Fibroblast of skin of left quadriceps (primary cell): ENCODE data around the gene SELENOT.

ENCODE experiments used
- DNase-seq, 2 experiments: peaks; one replicate each; pipeline ENCODE4 v3.0.0-alpha.2; 2013; ENCODE audit warnings: low read depth in 2 of 2

SELENOT gene

DNA sequence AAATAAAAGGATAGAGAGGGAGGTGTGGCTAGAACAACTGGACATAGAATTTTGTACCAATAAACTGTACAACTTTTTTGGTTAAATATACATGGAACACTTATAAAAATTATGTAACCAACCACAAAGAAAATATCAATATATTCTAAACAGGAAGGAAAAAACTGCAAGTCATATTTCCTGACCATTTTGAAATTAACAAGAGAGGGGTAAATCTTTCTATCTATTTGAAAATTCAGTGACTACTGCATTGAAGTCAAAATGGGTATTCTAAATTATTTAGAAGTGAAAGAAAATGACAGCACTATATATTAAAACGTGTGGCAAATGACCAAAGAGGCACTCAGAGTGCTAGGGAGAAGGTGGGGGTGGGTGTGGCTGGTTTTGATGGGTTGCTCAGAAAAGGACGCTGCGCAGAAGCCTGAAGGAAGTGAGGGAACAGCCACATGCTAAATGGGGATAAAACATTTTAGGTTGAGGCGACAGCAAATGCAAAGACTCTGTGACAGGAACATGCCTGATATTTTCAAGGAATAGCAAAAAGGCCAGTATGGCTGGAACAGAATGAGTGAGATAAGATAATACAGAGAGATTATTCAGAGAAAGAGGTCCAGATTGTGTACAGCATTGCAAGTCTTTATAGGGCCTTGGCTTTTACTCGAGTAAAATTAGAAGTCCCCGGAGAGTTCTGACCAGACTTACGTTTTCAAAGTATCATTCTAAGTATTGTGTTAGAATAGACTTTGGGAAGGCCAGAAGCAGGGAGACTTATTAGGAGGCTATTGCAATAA lies 59.5 kb downstream of the SELENOT start:
- DNase-seq = no peak

DNA sequence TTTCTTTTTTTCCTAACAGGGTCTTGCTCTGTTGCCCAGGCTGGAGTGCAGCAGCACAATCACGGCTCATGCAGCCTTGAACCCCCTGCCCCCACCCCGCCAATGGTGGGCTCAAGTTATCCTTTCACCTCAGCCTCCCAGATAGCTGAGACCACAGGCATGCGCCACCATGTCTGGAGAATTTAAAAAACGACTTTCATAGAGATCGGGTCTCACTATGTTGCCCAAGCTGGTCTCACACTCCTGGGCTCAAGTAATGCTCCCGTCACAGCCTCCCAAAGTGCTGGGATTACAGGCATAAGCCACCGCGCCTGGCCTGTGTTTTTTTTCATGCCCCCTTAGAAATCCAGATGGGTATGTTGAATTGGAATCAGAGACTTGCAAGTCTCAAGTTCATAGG lies 60.3 kb downstream of the SELENOT start:
- no peak for DNase-seq

DNA sequence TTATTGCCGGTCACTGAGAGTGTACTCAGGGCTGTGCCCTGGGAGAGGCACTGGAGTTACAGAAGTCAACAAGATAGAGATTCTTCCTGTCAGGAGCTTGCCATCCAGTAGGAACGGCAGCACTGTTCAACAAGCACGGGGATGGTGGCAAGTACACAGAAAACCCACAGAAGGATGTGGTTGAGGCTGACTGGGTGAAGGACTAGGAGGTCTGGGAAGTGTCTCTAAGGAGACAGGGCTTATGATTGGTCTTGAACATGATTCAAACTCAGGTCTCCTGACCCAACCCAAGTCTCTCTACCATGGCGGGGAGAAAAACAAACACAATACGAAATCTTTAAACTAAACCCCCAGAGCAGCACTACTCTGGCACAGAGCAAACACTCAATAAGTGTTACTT lies 63.0 kb downstream of the SELENOT start:
- no peak for DNase-seq

DNA sequence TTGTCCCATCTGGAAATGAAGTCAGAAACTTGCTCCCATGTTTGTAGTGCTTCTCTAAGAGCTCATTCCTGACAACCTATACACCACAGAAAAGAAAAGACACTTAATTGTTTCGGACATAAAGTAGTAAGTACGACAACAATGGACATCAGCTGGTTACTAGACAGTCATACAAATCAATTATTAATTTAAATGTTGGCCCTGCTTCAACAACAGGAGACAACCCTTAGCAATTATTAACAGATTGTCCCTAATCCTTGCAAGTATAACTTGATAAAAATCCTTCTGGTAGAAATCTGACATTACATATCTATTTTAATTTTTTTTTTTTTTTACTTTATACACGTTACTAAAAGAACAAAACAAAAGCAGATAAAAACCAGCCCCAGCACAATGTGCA lies 70.8 kb downstream of the SELENOT start:
- DNase-seq = no peak

DNA sequence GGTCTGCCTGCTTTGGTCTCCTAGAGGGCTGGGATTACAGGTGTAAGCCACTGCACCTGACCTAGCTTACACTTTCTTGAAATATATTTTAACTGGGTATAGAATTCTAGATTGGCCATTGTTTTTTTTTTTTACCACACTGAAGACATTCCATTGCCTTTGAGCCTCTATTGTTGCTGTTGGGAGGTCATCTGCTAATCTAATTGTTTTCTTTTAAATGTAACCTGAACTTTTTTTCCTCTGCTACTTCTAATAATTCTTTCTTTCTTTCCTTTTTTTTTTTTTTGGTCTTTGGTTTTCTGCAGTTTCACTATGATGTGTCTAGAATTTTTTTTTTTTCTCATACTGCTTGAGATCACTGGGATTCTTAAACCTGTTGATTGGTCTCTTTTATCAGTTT lies 72.5 kb downstream of the SELENOT start:
- no peak for DNase-seq
